Head of caudate nucleus (tissue), 42 donors: Measurements from ENCODE around the gene CCR9.

Experiments
- DNase-seq, 42 donors: peaks; one replicate each; pipeline versions ENCODE4 v3.0.0 to v3.0.0-alpha.2; 2020 to 2021; ENCODE audit warnings: mixed read lengths in 7 of 42
- intact Hi-C: fragments of 100-400 bp; cut with DNase I; formaldehyde crosslinking; loops from one replicate; pipeline ENCODE4 v1.15.0; 2022

Gene CCR9

DNA sequence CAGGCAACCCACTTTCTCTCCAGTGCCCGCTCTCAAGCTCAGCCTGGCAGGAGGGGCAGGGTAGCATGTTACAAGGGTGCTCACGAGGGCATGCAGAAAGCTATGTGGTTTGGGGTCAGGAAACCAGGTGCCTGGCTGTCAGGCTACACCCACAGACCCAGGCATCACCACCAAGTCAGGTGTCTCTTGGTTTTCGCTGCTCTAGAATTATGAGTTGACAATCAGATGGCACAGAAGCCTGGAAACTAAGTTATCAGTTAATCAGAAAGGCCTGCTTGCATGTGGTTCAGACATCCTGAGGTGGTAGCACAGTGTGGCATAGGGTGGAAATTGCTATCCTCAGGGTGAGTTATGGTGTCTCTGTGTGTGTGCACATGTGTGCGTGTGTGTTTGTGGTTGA lies 16.2 kb upstream of the CCR9 start:
- intact Hi-C loops: no loop called here

DNA sequence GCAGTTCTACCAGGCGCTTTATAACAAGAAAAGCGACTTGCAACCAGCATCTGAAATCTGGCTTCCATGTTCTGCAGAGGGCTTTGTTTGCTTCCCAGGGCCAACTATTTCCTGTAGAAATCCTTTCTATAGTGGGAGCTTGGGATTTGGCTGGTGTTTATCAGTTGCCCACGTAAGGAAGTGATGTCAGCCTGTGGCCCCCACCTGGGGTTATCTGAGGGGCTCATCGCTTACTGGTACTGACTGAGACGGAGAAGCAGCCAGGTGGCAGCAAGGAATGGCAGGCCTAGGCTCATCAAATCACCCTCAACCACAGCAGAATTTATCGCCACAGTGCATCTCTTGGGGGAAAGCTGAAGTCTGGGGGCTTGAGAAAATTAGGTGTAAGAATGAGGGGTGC lies 14.6 kb upstream of the CCR9 start:
- no peak for DNase-seq
- intact Hi-C loops: no loop called here

More for the DNA sequence above, 16.2 kb upstream of the CCR9 start:
- DNase-seq: no peak

DNA sequence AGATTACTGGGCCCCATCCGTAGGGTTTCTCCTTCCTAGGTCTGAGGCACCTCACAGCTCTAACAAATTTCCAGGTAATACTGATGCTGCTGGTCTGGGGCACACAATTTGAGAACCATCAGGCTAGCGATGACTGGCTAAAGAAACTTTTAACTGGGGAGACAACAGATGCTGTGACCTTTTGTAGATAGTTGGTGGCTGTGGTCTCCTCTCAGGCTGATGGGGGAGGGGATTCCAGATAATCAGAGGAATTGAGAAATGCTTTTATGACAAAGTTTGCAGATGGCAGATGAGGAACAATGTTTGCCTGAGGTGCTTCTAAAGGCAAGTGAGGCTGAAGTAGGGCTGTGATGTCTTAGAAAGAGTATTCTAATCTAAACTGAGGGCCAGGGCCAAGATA lies 13.8 kb upstream of the CCR9 start:
- DNase-seq: no peak
- intact Hi-C loops: no loop called here

DNA sequence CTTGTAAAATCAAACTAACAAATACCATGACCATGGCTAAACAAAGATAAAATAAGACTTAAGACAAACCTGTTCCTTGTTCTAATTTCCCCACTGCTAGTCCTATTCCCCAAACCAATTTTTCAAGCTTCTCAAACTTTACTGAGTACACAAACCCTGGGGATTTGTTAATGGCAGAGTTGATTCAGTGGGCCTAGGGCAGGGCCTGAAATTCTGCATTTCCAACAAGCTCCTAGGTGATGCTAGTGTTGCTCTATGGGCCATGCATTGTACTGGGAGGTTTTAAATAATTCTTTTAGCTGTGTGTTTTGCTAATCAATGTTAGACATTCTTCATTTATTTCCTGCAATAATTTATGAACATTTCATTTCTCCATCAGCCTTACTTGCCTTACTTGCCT lies 13.3 kb upstream of the CCR9 start:
- DNase-seq: no peak
- intact Hi-C loops: no loop called here

DNA sequence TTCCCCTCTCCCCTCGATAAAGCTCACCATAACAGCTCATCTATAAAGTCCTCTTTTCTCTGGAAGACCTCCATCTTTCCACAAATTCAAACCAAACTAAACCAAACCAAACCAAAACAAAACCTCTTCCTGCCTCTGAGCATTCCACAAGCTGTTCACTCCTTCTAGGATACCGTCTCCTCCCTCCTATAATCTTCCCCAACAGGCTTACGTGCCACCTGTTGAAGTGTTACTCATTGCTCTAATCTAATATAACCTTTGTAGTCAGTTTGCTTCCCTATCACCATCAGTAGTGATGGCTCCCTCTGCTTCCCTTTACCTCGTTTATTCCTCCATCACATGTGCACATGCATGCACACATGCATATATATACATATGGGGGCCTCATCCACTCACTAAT lies 12.7 kb upstream of the CCR9 start:
- intact Hi-C loops: no loop called here
- no peak for DNase-seq

DNA sequence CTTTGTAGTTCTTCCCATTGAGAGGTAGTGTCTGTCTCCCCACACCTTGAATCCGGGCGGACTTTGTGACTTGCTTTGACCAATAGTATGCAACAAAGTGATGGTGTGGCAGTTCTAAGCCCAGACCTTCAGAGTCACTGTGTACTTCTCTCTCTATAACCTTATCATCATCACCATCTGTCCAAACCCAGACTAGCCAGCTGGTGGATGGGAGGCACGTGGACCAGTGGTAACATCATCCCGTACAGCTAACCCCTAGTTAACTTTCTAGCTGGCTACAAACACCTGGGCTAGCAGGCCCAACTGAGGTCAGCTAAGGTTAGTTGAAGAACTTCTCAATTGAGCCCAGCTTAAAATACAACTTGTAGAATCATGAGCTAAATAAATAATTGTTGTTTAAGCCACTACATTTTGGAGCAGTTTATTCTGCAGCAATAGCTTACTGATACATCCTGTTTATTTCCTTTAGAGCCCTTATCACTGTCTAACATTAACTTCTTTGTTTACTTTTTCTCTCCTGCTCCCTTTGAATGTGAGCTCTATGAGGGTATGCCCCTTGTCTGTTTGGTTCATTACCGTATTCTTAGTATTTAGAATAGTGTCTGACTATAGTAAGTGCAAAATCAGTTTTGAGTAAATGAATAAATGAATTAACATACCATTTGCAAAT lies 11.5 kb upstream of the CCR9 start:
- intact Hi-C loops: no loop called here
- DNase-seq: no peak

DNA sequence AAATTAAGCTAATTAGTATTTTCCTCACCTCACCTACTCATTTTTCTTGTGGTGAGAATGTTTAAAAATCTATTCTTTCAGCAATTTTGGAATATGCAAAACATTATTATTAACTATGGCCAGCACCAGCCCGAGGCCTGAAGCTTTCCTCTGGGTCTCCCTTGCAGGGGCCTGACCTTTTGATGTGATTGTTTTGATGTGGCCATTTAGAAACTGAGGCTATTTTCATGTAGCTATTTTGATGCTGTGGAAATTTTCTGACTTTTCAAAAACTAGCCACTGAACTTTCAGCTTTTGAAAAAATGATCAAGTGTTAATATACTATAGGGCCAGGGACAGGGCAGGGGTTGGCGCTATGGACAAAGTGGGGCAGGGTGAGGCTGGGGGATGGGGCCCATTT lies 8.2 kb upstream of the CCR9 start:
- no peak for DNase-seq
- intact Hi-C loops: no loop called here

DNA sequence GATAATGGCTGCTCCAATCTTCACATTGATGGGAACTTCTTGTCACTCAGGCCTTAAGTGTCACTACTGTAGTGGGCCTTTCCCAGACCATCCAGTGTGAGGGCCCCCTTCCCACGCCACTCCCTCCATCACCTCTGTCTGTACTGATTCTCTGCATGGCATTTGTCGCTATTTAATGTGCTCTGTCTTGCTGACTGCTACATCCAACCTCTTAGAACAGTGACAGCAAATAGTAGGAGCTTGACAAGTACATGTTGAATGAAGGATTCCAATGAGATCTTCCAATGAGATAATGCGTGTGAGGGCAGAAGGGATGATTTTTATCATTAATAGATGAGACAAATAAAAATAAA lies 5.6 kb upstream of the CCR9 start:
- intact Hi-C loops: no loop called here
- no peak for DNase-seq

DNA sequence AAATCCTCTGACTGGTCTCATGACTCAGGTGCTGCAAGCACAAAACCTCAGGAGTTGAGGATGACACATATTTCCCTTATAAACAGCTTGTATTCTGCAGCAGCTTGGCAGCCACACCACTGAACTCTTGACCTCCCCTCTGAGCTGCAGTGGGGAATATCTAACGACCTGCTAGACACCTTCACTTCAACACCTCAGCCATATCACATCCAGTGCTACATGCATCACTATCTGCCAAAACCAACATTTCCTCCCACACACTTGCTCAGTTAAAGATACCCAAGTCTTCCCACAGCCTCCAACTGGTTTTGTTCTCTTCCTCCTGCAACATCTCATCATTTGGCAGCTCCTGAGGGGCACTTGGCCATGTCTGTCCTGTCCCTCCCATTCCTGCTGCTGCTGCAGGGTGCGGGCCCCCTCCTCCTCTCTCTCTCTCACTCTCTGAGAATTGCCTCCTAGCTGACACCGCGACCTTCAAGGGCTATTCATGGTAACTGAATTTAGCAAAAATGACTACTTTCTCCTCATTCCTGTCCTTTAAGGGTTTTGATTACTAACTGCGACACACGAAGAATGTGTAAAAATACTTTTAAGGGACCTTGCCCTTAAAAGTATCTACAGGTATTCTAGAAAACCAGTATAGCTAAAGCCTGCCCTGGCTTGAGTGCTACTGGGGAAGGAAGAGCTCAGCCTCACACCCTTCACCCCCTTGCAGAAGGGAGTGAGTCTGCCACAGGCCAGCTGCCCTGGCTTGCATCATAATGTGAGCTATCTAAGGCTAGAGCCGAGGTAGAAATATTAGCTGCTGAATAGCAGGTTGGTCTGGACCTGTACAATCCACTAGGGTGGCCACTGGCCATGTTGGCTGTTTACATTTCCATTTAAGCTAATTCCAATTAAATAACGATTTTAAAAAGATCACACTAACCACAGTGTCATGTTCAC lies 5.0 kb upstream of the CCR9 start:
- DNase-seq: peak in 4 of 42 donors; percentile 2 to 19 (median 15)
- intact Hi-C loops: no loop called here

DNA sequence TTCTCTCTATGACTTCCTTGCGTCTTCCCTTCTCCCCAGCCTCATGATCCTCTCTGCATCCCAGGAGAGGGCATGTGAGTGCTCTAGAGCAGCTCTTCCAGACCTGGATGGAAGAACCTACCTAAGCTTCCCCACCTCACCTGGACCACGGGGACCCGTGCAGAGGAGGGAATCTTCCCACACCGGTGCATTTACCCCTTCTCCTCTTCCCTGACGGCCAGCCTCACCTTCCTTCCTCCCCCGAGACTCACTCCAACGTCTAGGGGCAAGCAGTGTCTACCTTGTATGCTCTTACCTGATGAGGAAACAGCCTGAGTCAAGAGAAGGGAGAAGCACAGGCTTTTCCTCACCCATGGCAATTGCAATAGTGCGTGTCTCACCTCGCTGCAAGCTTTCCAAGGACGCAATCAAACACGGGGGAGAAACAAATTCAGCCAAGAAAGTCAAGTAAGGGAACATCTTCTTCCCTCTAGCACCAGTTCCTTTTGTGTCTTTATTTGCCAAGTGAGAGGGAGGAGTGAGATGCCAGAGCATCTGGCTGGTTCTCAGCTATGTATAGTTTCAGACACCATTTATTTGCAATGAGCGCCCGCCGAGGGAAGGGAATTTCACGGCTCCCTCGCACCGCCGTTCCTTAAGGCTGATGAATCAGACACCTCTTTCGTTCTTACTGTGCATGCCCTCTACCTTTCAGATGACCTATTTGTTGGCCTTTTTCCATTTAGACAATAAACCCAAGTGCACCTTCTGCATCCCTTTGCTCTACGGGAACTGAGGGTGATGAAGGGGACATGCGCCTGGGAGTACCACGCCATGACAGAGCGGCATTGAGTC lies 1.8 kb upstream of the CCR9 start:
- no peak for DNase-seq

DNA sequence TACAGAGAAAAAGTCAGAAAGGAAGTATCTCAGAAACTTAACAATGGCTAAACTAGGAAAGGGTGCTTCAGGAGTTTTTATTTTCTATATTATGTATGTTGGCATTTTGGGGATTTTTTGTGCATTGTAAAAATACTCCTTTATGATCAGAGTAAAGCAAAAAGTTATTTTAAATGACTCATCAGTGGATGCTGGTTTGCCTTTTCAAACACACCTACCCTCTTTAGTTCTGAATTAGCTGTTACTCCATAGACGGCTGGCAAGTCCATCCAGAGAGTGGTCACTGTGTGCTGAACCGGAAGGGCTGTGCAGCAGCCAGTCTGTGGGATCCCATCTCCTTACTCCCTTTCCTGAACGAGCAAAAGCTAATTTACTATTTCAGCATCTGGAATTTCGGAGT lies 942 bp downstream of the CCR9 start:
- no peak for DNase-seq
- intact Hi-C loops: no loop called here

More for the DNA sequence above, 1.8 kb upstream of the CCR9 start:
- intact Hi-C loops: no loop called here

DNA sequence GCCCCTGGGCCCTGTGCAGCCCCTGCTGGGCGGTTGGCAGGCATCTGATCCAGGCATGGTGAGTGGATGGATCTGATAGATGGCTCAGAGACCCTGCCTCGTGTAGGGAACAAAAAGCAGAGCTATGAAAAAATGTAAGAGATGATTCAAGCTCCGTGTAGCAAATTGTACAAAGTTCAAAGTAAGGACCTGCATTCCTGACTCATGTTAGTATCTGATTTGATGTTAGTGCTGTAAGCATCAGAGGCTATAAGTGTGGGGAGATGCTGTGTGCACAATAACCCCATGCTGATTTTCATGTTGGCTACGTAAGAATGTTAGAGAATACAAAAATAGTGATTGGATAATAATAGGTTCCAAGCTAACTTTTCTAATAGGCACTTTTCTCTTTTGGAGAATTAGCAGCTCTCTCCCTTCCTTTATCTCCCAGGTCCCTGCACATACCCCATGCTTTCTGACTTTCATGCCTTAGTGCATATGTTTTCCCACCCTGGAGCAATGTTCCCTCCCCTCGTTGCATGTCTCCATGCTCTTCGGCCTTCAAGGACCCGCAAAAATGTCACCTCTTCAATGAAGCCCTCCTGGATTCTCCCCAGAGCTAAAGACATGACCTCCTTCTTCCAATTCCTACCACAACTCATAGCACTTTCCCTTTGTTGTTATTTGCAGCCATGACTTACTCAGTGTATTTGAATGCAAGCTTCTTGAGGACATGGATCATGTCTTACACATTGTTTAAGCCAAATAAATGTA lies 1.6 kb downstream of the CCR9 start:
- intact Hi-C loops: no loop called here
- DNase-seq: no peak

DNA sequence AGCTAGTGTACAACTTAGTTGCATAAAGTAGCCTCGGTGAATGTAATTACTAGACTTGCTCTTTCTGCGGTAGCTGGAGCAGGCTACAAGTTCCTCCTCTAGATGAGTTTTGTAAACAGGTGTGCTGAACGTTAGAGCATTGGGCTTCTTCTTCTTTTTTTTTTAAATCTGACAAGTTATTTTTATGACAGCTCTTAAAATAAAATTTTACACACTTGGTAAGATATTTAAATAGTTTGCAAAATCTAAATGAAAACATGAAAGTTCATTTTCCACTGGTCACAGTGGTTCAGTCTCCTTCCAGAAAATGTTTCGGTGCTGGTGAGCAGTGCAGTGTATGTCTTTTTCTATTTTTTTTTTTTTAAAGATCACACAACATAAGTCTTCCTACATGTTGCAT lies 3.0 kb downstream of the CCR9 start:
- intact Hi-C loops: no loop called here
- no peak for DNase-seq

DNA sequence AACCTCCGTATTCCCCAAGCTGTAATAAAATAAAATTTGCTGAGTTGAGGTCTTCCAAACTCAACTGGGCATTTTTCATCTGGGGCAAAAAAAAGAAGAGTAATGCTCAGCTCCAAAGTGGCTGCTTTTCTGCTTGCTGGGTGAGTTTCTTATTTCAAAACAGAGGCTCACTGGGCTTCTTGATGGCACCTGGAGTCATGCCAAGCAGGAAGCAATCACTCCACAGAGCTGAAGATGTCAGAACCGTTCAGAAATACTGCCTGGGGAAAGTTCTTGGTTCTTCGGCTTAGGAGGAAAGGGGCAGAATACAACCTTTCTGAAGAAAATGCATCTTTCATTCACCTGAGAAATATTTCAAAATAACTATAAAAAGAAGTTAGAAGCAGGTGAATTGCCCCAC lies 4.1 kb downstream of the CCR9 start:
- intact Hi-C loops: no loop called here
- peak in 2 of 42 donors; percentile 8 to 19 for DNase-seq

DNA sequence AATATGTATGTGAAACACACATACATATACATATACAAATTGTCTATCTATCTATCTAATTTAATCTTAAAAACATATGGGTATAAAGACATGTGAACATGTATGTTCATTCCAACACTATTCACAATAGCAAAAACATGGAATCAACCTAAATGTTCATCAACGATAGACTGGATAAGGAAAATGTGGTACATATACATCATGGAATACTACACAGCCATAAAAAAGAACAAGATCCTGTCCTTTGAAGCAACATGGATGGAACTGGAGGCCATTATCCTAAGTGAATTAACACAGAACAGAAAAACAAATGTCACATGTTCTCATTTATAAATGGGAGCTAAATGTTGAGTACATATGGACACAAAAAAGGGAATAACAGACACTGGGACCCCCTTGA lies 5.8 kb downstream of the CCR9 start:
- DNase-seq: no peak
- intact Hi-C loops: no loop called here

DNA sequence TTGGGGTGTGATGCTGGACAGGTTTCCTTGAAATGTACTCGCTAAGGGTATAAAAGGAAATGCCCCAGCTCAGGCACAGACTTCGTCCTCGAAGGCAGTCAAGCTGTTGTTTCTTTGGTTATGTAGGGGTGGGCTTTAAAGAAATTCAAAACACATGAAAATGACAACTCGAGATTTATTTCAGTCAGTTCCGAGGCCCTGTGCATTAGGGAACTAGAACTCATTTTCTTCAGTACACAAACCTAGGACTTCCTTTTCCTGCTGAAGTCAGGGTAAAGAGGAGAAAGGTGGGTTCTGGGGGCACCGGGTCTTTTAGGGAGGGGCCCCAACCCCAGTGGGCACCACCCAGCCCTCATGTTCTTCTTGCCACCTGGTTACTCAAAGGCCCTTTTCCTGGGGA lies 7.7 kb downstream of the CCR9 start:
- intact Hi-C loops: no loop called here
- DNase-seq: no peak

DNA sequence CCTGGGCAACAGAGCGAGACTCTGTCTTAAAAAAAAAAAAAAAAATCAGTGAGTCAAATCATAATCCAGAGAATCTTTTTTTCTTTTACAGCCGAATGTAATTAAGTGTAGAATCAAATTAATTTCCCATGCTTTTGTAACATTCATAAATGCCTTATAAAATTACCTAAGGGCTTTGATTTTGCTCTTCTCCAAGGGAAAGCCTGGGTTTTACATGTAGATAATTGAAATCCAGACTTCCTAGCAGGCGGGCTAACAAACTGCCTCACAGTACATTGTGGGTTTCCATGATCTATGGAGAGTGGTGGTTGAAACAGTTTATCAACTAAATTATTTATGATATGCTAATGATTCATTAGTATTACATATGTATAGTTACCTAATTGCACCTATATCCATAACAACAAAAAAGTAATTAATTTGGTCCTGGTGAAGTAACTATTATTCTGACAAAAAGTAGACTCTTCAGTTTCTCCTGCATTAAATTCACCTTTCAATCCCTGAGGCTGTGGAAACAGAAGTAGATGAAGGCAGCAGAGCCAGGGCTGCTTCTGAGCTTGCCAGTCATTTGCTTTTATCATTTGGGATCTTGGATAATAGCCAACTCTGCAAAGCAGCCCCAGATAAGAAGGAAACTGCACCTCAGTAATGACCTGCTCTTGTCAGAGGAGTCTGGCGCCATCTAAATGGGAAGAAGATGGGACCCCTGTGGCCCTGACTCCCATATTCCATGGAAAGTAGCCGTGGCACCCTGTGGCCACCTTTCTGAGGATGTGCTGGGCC lies 9.5 kb downstream of the CCR9 start:
- DNase-seq: no peak
- intact Hi-C loops: no loop called here

DNA sequence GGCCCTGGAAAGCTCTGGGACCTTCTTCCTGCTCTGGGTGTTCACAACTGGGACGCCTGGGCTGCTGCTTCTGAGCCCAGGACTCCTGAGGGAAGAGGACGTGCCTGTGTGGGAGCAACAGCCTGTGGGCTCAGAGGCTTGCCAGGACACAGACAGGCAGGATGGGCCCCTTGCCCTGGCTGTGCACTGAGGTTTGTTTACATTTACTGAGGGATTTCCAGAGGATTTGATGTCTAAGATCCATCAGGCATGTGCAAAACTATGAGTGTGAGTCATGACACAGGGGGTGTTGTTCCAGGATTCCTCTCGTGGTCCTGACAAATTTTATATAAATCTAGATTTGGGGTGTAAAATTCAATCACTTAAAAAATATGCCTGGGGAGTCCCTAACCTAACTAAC lies 10.6 kb downstream of the CCR9 start:
- intact Hi-C loops: no loop called here
- no peak for DNase-seq
